Suprapubic skin (tissue), 4 donors: Measurements from ENCODE around the gene MATR3.

Source experiments
- EP300 ChIP-seq: sonication (generic); formaldehyde crosslinking; IDR thresholded peaks from one replicate; pipeline ENCODE4 v1.6.1; 2017; ENCODE audit warnings: antibody characterized with exemption
- POLR2AphosphoS5 ChIP-seq, 3 donors: sonication (generic); formaldehyde crosslinking; IDR thresholded peaks; one replicate each; pipeline ENCODE4 v1.6.1; 2017; ENCODE audit warnings: antibody characterized with exemption in 3 of 3
- TF ChIP-seq, protein P1 (sequence below), 2 donors: fragments of 200-600 bp in 1 of 2; fragments of 450-650 bp in 1 of 2; sonication (generic) in 1 of 2; IDR thresholded peaks; one replicate each; pipeline ENCODE4 v1.5.1; 2016 to 2019; ENCODE audit warnings: antibody characterized with exemption in 2 of 2, mild to moderate bottlenecking in 1 of 2, moderate library complexity in 1 of 2

DNA sequence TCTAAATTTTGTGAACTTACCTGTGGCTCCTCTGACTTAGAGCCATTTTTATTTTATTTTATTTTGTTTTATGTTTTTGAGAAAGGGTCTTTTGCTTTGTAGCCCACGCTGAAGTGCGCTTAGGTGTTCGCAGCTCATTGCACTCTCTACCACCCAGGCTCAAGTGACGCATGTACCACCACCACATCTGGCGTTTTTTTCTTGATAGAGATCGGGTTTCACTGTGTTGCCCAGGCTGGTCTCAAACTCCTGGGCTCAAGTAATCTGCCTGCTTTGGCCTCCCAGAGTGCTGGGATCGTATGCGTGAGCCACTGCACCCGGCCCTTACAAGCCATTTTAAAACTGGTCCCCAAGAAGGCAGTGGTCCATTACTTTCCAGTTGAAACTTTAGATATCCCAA is 18.5 kb downstream of the MATR3 start:
- TF ChIP-seq, protein P1, sequence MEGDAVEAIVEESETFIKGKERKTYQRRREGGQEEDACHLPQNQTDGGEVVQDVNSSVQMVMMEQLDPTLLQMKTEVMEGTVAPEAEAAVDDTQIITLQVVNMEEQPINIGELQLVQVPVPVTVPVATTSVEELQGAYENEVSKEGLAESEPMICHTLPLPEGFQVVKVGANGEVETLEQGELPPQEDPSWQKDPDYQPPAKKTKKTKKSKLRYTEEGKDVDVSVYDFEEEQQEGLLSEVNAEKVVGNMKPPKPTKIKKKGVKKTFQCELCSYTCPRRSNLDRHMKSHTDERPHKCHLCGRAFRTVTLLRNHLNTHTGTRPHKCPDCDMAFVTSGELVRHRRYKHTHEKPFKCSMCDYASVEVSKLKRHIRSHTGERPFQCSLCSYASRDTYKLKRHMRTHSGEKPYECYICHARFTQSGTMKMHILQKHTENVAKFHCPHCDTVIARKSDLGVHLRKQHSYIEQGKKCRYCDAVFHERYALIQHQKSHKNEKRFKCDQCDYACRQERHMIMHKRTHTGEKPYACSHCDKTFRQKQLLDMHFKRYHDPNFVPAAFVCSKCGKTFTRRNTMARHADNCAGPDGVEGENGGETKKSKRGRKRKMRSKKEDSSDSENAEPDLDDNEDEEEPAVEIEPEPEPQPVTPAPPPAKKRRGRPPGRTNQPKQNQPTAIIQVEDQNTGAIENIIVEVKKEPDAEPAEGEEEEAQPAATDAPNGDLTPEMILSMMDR (IDR thresholded peaks at IDR 0.05): no peak
- no peak for TF ChIP-seq EP300
- no peak for TF ChIP-seq POLR2AphosphoS5 (IDR thresholded peaks at IDR 0.05)
